SK-N-SH treated with all-trans-retinoic acid at 6 μM for 48 hours (cell line): ENCODE results near the gene CD4.

ENCODE experiments used
- ATAC-seq: fragments of 200-7000 bp; cut with Tn5 transposase; 3 replicates; pipeline ENCODE4 v1.9.1; 2020; ENCODE audit warnings: mild to moderate bottlenecking, moderate library complexity
- ARNTL ChIP-seq: fragments of 450-650 bp; formaldehyde crosslinking; IDR thresholded peaks from 2 replicates; pipeline ENCODE4 v1.5.0; 2020; ENCODE audit warnings: low read depth, mild to moderate bottlenecking, moderate library complexity, borderline replicate concordance
- BACH2 ChIP-seq: fragments of 250-450 bp; sonication (Bioruptor Pico); IDR thresholded peaks from 2 replicates; pipeline ENCODE4 v1.9.0; 2021; ENCODE audit warnings: mild to moderate bottlenecking, borderline replicate concordance
- CSDC2 ChIP-seq: fragments of 250-450 bp; sonication (Bioruptor Pico); IDR thresholded peaks from 2 replicates; pipeline ENCODE4 v1.5.0; 2020; ENCODE audit warnings: mild to moderate bottlenecking, moderate library complexity
- ESRRG ChIP-seq: fragments of 250-450 bp; sonication (Bioruptor Pico); IDR thresholded peaks from 2 replicates; pipeline ENCODE4 v1.6.1; 2021; ENCODE audit warnings: mild to moderate bottlenecking
- GLIS3 ChIP-seq: fragments of 250-450 bp; sonication (Bioruptor Pico); IDR thresholded peaks from 2 replicates; pipeline ENCODE4 v1.5.0; 2020; ENCODE audit warnings: mild to moderate bottlenecking, moderate library complexity
- ISL1 ChIP-seq: fragments of 250-450 bp; sonication (Bioruptor Pico); IDR thresholded peaks from 2 replicates; pipeline ENCODE4 v2.1.2; 2022; ENCODE audit warnings: mild to moderate bottlenecking, moderate library complexity
- OSR1 ChIP-seq: fragments of 250-450 bp; sonication (Bioruptor Pico); IDR thresholded peaks from 2 replicates; pipeline ENCODE4 v1.8.0; 2022; ENCODE audit warnings: moderate library complexity, mild to moderate bottlenecking, inconsistent platforms
- PPARA ChIP-seq: fragments of 250-450 bp; sonication (Bioruptor Pico); IDR thresholded peaks from 2 replicates; pipeline ENCODE4 v1.5.0; 2020; ENCODE audit warnings: mild to moderate bottlenecking, borderline replicate concordance
- RARB ChIP-seq: fragments of 250-450 bp; sonication (Bioruptor Pico); IDR thresholded peaks from 2 replicates; pipeline ENCODE4 v1.8.0; 2021; ENCODE audit warnings: mild to moderate bottlenecking, moderate library complexity
- SNAI2 ChIP-seq: fragments of 250-450 bp; sonication (Bioruptor Pico); IDR thresholded peaks from 2 replicates; pipeline ENCODE4 v1.5.0; 2020; ENCODE audit warnings: mild to moderate bottlenecking, moderate library complexity
- TCF4 ChIP-seq: fragments of 250-450 bp; sonication (Bioruptor Pico); IDR thresholded peaks from 2 replicates; pipeline ENCODE4 v1.8.0; 2021; ENCODE audit warnings: mild to moderate bottlenecking, moderate library complexity, borderline replicate concordance
- TOX ChIP-seq: fragments of 250-450 bp; sonication (Bioruptor Pico); IDR thresholded peaks from 2 replicates; pipeline ENCODE4 v1.8.0; 2021; ENCODE audit warnings: mild to moderate bottlenecking, moderate library complexity, borderline replicate concordance
- ZC3H10 ChIP-seq: fragments of 250-450 bp; sonication (Bioruptor Pico); IDR thresholded peaks from 2 replicates; pipeline ENCODE4 v1.5.1; 2021; ENCODE audit warnings: mild to moderate bottlenecking, moderate library complexity
- ZFP3 ChIP-seq: fragments of 250-450 bp; sonication (Bioruptor Pico); IDR thresholded peaks from 2 replicates; pipeline ENCODE4 v1.5.0; 2020; ENCODE audit warnings: mild to moderate bottlenecking, moderate library complexity
- ZFP30 ChIP-seq: fragments of 450-650 bp; formaldehyde crosslinking; IDR thresholded peaks from 2 replicates; pipeline ENCODE4 v1.5.0; 2022; ENCODE audit warnings: mild to moderate bottlenecking, moderate library complexity
- ZNF565 ChIP-seq: fragments of 450-650 bp; formaldehyde crosslinking; conservative IDR thresholded peaks from 2 replicates; pipeline ENCODE4 v1.5.0; 2020; ENCODE audit warnings: low read depth, mild to moderate bottlenecking, moderate library complexity
- ZNF70 ChIP-seq: fragments of 450-650 bp; formaldehyde crosslinking; IDR thresholded peaks from 2 replicates; pipeline ENCODE4 v1.5.0; 2020; ENCODE audit warnings: mild to moderate bottlenecking, moderate library complexity
- TF ChIP-seq, protein P1 (sequence below): fragments of 250-450 bp; sonication (Bioruptor Pico); IDR thresholded peaks from 2 replicates; pipeline ENCODE4 v1.5.1; 2021; ENCODE audit warnings: mild to moderate bottlenecking, moderate library complexity
- TF ChIP-seq, protein P2 (sequence below): fragments of 250-450 bp; sonication (Bioruptor Pico); IDR thresholded peaks from 2 replicates; pipeline ENCODE4 v1.5.1; 2020; ENCODE audit warnings: low read depth, mild to moderate bottlenecking, moderate library complexity
- TF ChIP-seq, protein P3 (sequence below): fragments of 250-450 bp; sonication (Bioruptor Pico); IDR thresholded peaks from 2 replicates; pipeline ENCODE4 v1.8.0; 2021; ENCODE audit warnings: low read depth, mild to moderate bottlenecking, moderate library complexity, borderline replicate concordance
- TF ChIP-seq, protein P4 (sequence below): fragments of 250-450 bp; sonication (Bioruptor Pico); IDR thresholded peaks from 2 replicates; pipeline ENCODE4 v1.5.0; 2020; ENCODE audit warnings: mild to moderate bottlenecking, moderate library complexity

Gene CD4

DNA sequence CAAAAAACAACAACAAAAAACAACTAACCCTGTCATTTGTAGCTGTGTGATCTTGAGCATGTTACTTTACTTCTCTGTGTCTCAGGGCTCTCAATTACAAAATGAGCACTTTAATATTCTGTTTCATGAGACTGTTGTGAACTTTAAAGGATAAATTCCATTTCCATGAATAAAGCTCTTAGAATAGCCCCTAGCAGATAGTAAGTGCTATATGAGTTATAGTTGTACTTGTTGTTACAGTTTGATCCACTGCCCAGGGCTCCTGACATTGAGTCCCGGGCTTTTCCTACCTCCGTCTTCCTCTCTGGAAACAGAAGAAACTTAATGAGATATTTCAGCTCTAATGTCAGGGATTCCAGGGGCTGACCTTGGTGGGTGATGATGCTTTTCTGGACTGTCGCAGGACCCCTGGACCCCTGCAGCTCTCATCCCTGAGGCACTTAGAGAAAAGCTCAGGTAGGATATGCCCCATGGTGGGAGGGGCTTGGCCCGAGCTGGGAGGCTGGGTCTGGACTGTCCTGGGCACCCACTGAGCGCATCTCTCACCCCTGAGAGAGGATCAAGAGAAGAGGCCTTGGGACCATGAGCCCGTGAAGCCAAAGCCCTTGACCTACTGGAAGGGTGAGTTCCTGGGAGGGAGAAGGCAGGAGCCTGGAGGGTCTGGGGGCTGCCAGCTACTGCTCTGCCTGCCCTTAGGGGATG, 44.0 kb downstream of the CD4 start:
- no peak for ATAC-seq
- TF ChIP-seq CSDC2 (CRISPR knock-in tag) (no peak), ZFP30 (CRISPR knock-in tag) (no peak), OSR1 (CRISPR knock-in tag) (no peak), GLIS3 (no peak), TOX (no peak), SNAI2 (CRISPR knock-in tag) (no peak), RARB (no peak), ARNTL (CRISPR knock-in tag) (no peak)
- TF ChIP-seq, protein P1, sequence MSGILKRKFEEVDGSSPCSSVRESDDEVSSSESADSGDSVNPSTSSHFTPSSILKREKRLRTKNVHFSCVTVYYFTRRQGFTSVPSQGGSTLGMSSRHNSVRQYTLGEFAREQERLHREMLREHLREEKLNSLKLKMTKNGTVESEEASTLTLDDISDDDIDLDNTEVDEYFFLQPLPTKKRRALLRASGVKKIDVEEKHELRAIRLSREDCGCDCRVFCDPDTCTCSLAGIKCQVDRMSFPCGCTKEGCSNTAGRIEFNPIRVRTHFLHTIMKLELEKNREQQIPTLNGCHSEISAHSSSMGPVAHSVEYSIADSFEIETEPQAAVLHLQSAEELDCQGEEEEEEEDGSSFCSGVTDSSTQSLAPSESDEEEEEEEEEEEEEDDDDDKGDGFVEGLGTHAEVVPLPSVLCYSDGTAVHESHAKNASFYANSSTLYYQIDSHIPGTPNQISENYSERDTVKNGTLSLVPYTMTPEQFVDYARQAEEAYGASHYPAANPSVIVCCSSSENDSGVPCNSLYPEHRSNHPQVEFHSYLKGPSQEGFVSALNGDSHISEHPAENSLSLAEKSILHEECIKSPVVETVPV (CRISPR knock-in tag) = no peak

DNA sequence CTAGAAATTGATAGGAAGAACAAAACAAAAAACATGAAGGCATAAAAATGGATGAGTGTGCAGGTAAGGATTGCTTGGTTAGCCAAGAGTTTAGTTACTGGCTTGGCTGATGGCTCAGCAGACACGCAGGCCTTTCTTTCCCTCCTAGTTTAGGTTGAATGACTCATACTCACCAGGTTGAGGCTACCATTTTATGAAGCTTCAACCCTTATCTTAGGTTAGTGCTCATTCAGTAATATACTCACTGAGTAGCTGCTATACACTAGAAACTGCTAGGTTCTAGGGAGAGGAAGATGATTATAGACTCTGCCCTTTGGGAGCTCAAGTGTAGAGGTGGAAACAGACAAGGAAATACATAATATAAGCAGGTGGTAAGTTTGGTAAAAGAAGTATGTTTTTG, 44.9 kb downstream of the CD4 start:
- TF ChIP-seq ISL1 = no peak
- no peak for TF ChIP-seq TCF4 (CRISPR knock-in tag)
- no peak for TF ChIP-seq RARB
- TF ChIP-seq, protein P1 (CRISPR knock-in tag) = no peak
- TF ChIP-seq OSR1 (CRISPR knock-in tag) = no peak
- TF ChIP-seq ESRRG (CRISPR knock-in tag) = no peak
- TF ChIP-seq ZFP3 (CRISPR knock-in tag) = no peak
- TF ChIP-seq TOX = no peak
- TF ChIP-seq ZC3H10 = no peak
- ATAC-seq = no peak

DNA sequence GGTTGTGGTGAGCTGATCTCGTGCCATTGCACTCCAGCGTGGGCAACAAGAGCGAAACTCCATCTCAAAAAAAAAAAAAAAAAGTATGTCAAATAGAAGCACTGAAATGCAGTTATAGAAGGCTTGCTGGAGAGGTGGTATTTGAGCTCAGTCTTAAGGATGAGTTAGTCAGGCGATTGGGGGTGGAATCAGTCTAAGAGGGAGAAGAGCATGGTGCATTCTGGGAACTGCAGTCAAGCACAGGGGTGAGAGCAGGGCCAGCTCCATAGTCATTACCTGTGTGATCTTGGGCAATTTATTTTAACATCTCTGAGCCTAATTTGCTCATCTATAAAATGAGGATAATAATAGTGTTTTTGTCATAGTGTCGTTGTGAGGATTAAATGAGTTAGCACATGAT, 45.5 kb downstream of the CD4 start:
- ATAC-seq = no peak; the same call in 2 of the 3 replicates
- TF ChIP-seq SNAI2 (CRISPR knock-in tag) = no peak
- TF ChIP-seq ZFP3 (CRISPR knock-in tag) = no peak
- TF ChIP-seq BACH2 (CRISPR knock-in tag) = no peak
- no peak for TF ChIP-seq ARNTL (CRISPR knock-in tag)

DNA sequence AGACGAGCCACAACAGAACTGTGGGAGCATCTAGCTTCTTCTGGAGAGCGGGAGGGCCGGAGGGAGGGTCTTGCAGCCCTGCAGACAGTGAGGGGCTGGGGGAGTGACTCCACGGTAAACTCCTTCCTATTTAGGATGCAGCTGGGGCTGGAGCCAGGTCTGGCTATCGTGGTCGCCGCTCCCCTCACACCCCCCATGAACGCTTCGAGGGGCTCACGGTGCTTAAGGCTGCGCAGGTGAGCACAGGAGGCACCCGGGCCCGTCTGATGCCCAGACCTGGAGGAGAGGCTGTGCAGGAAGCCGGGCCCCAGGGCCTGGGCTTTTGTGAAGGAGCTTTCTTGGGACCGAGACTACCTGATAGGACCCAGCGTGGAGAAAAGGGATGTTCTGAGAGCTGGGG, 47.5 kb downstream of the CD4 start:
- TF ChIP-seq, protein P2, sequence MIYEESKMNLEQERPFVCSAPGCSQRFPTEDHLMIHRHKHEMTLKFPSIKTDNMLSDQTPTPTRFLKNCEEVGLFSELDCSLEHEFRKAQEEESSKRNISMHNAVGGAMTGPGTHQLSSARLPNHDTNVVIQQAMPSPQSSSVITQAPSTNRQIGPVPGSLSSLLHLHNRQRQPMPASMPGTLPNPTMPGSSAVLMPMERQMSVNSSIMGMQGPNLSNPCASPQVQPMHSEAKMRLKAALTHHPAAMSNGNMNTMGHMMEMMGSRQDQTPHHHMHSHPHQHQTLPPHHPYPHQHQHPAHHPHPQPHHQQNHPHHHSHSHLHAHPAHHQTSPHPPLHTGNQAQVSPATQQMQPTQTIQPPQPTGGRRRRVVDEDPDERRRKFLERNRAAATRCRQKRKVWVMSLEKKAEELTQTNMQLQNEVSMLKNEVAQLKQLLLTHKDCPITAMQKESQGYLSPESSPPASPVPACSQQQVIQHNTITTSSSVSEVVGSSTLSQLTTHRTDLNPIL (CRISPR knock-in tag) = no peak
- no peak for TF ChIP-seq ZNF565 (CRISPR knock-in tag)
- TF ChIP-seq, protein P3, sequence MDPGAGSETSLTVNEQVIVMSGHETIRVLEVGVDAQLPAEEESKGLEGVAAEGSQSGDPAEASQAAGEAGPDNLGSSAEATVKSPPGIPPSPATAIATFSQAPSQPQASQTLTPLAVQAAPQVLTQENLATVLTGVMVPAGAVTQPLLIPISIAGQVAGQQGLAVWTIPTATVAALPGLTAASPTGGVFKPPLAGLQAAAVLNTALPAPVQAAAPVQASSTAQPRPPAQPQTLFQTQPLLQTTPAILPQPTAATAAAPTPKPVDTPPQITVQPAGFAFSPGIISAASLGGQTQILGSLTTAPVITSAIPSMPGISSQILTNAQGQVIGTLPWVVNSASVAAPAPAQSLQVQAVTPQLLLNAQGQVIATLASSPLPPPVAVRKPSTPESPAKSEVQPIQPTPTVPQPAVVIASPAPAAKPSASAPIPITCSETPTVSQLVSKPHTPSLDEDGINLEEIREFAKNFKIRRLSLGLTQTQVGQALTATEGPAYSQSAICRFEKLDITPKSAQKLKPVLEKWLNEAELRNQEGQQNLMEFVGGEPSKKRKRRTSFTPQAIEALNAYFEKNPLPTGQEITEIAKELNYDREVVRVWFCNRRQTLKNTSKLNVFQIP (CRISPR knock-in tag) = no peak
- TF ChIP-seq, protein P1 (CRISPR knock-in tag) = no peak
- TF ChIP-seq ZFP3 (CRISPR knock-in tag) = no peak
- no peak for TF ChIP-seq OSR1 (CRISPR knock-in tag)
- TF ChIP-seq BACH2 (CRISPR knock-in tag) = no peak
- no peak for TF ChIP-seq ESRRG (CRISPR knock-in tag)
- TF ChIP-seq, protein P4, sequence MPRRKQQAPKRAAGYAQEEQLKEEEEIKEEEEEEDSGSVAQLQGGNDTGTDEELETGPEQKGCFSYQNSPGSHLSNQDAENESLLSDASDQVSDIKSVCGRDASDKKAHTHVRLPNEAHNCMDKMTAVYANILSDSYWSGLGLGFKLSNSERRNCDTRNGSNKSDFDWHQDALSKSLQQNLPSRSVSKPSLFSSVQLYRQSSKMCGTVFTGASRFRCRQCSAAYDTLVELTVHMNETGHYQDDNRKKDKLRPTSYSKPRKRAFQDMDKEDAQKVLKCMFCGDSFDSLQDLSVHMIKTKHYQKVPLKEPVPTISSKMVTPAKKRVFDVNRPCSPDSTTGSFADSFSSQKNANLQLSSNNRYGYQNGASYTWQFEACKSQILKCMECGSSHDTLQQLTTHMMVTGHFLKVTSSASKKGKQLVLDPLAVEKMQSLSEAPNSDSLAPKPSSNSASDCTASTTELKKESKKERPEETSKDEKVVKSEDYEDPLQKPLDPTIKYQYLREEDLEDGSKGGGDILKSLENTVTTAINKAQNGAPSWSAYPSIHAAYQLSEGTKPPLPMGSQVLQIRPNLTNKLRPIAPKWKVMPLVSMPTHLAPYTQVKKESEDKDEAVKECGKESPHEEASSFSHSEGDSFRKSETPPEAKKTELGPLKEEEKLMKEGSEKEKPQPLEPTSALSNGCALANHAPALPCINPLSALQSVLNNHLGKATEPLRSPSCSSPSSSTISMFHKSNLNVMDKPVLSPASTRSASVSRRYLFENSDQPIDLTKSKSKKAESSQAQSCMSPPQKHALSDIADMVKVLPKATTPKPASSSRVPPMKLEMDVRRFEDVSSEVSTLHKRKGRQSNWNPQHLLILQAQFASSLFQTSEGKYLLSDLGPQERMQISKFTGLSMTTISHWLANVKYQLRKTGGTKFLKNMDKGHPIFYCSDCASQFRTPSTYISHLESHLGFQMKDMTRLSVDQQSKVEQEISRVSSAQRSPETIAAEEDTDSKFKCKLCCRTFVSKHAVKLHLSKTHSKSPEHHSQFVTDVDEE = no peak
- no peak for TF ChIP-seq GLIS3
- no peak for TF ChIP-seq TCF4 (CRISPR knock-in tag)
- TF ChIP-seq TOX = no peak
- TF ChIP-seq ZNF70 (CRISPR knock-in tag) = no peak
- no peak for TF ChIP-seq PPARA (CRISPR knock-in tag)

More for the DNA sequence above, 47.5 kb downstream of the CD4 start:
- ATAC-seq = no peak
